ENCODE measurements around the gene POLDIP2. TPM values are rescaled to one million over a fixed set of nuclear protein-coding genes. Genes with fewer than 3 reads are reported as not detected.
A peak's percentile ranks its signal among the peaks of the same experiment; 100 is the strongest.

POLDIP2 gene
- total and polyA plus RNA-seq, 10 of the 15 experiments (the other 5 are each of a cell fraction or from before 2014, with no cell fraction given) = 22.8 to 196 (median 121) TPM

DNA sequence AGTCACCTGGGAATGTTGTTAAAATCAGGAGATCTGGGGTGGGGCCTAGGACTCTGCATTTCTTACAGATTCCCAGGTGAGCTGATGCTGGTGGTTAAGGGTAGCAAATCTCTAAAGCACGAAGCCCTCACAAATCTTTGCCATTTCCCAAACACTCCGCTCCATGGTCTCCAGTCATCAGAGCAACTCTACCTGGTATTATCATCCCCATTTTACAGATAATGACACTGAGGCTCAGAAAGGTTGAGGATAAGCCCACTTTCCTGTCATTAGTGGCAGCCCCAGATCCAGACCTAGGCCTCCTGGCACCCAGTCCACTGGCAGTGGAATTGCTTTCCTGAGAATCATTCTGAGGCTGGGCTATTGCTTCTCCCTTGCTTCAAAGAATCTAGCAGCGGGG is 39.9 kb upstream of the POLDIP2 start (continued):
- TF ChIP-seq, protein P1, sequence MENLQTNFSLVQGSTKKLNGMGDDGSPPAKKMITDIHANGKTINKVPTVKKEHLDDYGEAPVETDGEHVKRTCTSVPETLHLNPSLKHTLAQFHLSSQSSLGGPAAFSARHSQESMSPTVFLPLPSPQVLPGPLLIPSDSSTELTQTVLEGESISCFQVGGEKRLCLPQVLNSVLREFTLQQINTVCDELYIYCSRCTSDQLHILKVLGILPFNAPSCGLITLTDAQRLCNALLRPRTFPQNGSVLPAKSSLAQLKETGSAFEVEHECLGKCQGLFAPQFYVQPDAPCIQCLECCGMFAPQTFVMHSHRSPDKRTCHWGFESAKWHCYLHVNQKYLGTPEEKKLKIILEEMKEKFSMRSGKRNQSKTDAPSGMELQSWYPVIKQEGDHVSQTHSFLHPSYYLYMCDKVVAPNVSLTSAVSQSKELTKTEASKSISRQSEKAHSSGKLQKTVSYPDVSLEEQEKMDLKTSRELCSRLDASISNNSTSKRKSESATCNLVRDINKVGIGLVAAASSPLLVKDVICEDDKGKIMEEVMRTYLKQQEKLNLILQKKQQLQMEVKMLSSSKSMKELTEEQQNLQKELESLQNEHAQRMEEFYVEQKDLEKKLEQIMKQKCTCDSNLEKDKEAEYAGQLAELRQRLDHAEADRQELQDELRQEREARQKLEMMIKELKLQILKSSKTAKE (IDR thresholded peaks at IDR 0.05; ENCODE audit: low read depth, poor library complexity, severe bottlenecking) = no peak
- TF ChIP-seq SMC3 (IDR thresholded peaks at IDR 0.05; ENCODE audit: borderline replicate concordance, low read length) = no peak

DNA sequence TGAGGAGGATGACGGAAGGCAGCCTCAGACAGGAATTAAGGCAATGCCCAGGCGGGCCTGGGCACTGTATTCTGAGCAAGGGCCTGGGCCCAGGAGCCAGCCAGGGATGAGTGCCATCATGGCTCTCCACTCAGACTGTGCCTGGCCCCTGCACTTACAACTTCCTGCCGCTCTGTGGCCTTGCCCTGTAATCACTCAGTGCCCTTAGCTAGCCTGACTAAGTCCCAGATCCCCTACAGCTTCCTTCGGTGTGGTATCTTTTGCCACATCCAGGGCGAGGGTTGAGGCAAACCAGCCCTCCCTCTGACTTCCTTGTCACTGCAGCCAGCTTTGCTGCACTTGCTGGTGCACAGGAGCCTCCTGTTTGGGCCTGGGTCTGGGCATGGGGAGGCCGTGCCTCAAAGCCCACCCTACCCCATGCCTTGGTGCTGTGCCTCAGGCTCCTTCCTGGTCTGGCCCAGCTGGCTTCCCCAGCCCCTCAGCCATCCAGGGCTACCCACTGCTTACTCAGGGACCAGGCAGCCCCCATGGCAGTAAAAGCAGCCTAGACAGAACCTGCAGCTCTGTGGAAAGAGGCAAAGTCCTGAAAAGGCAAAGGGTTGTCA is 39.4 kb upstream of the POLDIP2 start:
- WGBS (ENCODE audit: insufficient coverage, insufficient replicate concordance, low lambda C conversion rate, missing lambda C conversion rate) = 86% methylated on average over 5 of the region's 6 CpGs
- FAIRE-seq = no peak
- Histone ChIP-seq H3K36me3 (ENCODE audit: control insufficient read depth in 2 of 2, insufficient read depth in 2 of 2, low read length in 1 of 2) (peaks cover 1 to 6% of the 10 kb centered on the region in 2 experiments; a peak in 3 of 4 replicates), H3K4me3 (no peak overlapping the region), H4K20me1 (ENCODE audit: control insufficient read depth, insufficient read depth) (no peaks in the 10 kb centered on the region), H3K9ac (ENCODE audit: control insufficient read depth, insufficient read depth, low read length) (no peak overlapping the region), H3K9me3 (replicated peaks; ENCODE audit: control insufficient read depth, insufficient read depth, low read length) (no peaks in the 10 kb centered on the region), H3K79me2 (ENCODE audit: control insufficient read depth, insufficient read depth, low read length) (no peaks in the 10 kb centered on the region), H3K4me2 (ENCODE audit: control insufficient read depth, insufficient read depth) (no peak overlapping the region), H3K27ac (ENCODE audit: control insufficient read depth, insufficient read depth) (no peak overlapping the region), H2AFZ (ENCODE audit: control insufficient read depth, low read depth, low read length) (no peak overlapping the region), H3K27me3 (replicated peaks in 1 of 2; ENCODE audit: control insufficient read depth in 2 of 2, insufficient read depth in 2 of 2, low read length in 1 of 2) (no peaks in the 10 kb centered on the region), H3K4me1 (ENCODE audit: control insufficient read depth, insufficient read depth, low read length) (no peaks in the 10 kb centered on the region; the same call in 1 of the 2 replicates)
- SMC1A ChIA-PET (ENCODE audit: uncharacterized antibody, unreplicated experiment) = no interaction called here
- BruUV-seq (replicated peaks) = no TSS peak
- intact Hi-C loops (cut with micrococcal nuclease; ENCODE audit: unreplicated experiment) (no loop called here), in situ Hi-C loops (cut with MboI) (no loop called here)
- DNase-seq (ENCODE audit: low read depth, low spot score) = no peak
- no peak for ATAC-seq
- CTCF ChIA-PET = interaction anchor here (6.2 kb wide), 1 partner anchor 19 kb away, joined by 37 read pairs; no protein-coding TSS in a partner anchor
- POLR2A ChIA-PET = no interaction called here
- TF ChIP-seq, protein P2, sequence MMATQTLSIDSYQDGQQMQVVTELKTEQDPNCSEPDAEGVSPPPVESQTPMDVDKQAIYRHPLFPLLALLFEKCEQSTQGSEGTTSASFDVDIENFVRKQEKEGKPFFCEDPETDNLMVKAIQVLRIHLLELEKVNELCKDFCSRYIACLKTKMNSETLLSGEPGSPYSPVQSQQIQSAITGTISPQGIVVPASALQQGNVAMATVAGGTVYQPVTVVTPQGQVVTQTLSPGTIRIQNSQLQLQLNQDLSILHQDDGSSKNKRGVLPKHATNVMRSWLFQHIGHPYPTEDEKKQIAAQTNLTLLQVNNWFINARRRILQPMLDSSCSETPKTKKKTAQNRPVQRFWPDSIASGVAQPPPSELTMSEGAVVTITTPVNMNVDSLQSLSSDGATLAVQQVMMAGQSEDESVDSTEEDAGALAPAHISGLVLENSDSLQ (IDR thresholded peaks at IDR 0.05) = no peak
- TF ChIP-seq EP300 (IDR thresholded peaks at IDR 0.05; ENCODE audit: borderline replicate concordance in 1 of 2, control insufficient read depth in 1 of 2, low read depth in 2 of 2, low read length in 2 of 2) (no peak), POLR2A (IDR thresholded peaks at IDR 0.05; ENCODE audit: low read depth, low read length) (0 out of 2 replicates have a peak, but pooled peaks have one; percentile 38), MTA3 (IDR thresholded peaks at IDR 0.05; ENCODE audit: borderline replicate concordance, low read length) (no peak), STAT1 (conservative IDR thresholded peaks at IDR 0.05) (no peak)
- TF ChIP-seq, protein P3, sequence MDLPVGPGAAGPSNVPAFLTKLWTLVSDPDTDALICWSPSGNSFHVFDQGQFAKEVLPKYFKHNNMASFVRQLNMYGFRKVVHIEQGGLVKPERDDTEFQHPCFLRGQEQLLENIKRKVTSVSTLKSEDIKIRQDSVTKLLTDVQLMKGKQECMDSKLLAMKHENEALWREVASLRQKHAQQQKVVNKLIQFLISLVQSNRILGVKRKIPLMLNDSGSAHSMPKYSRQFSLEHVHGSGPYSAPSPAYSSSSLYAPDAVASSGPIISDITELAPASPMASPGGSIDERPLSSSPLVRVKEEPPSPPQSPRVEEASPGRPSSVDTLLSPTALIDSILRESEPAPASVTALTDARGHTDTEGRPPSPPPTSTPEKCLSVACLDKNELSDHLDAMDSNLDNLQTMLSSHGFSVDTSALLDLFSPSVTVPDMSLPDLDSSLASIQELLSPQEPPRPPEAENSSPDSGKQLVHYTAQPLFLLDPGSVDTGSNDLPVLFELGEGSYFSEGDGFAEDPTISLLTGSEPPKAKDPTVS (IDR thresholded peaks at IDR 0.05; ENCODE audit: low read depth, low read length) = no peak
- RAD21 ChIA-PET (ENCODE audit: unreplicated experiment) = no interaction called here

All from GM12878 (cell line).